WTC11 (cell line): ENCODE data around the gene RAB12. TPM values are rescaled to one million over a fixed set of nuclear protein-coding genes. Genes with fewer than 3 reads are reported as not detected.

Source experiments
- ATAC-seq: fragments of 200-7000 bp; cut with Tn5 transposase; 2 replicates; pipeline ENCODE4 v1.10.0; 2021; ENCODE audit warnings: mild to moderate bottlenecking, moderate library complexity
- CTCF ChIA-PET: fragments of 300-600 bp; sonication (Branson Sonifier 250); formaldehyde crosslinking; loops from one replicate; lab custom pipeline; 2021; ENCODE audit warnings: antibody characterized with exemption; lab: Charles Lee
- POLR2A ChIA-PET: fragments of 350-600 bp; sonication (Branson Sonifier 250); formaldehyde crosslinking; loops from one replicate; lab custom pipeline; 2021; ENCODE audit warnings: antibody characterized with exemption; lab: Charles Lee
- DNase-seq: peaks from one replicate; pipeline ENCODE4 v3.0.0; 2021; ENCODE audit warnings: low spot score
- H3K27ac Mint-ChIP-seq: 2 replicates; pipeline ENCODE4 v1.8.0; 2021; ENCODE audit warnings: mixed read lengths
- H3K27me3 Mint-ChIP-seq: 2 replicates; pipeline ENCODE4 v1.8.0; 2021; ENCODE audit warnings: low read depth, mild to moderate bottlenecking, moderate library complexity, mixed read lengths
- H3K36me3 Mint-ChIP-seq: 2 replicates; pipeline ENCODE4 v1.8.0; 2021; ENCODE audit warnings: mixed read lengths
- H3K4me1 Mint-ChIP-seq: 2 replicates; pipeline ENCODE4 v1.8.0; 2022; ENCODE audit warnings: mixed read lengths
- H3K4me3 Mint-ChIP-seq: 2 replicates; pipeline ENCODE4 v1.8.0; 2021; ENCODE audit warnings: mild to moderate bottlenecking, moderate library complexity, mixed read lengths
- H3K9me3 Mint-ChIP-seq: 2 replicates; pipeline ENCODE4 v1.8.0; 2021; ENCODE audit warnings: mixed read lengths
- ATF2 ChIP-seq: sonication (generic); formaldehyde crosslinking; IDR thresholded peaks from 2 replicates; pipeline ENCODE4 v1.8.1; 2022; ENCODE audit warnings: low read depth, missing genetic modification reagents, borderline replicate concordance
- CREM ChIP-seq: sonication (generic); formaldehyde crosslinking; IDR thresholded peaks from 2 replicates; pipeline ENCODE4 v1.8.1; 2022; ENCODE audit warnings: mild to moderate bottlenecking, missing genetic modification reagents, moderate library complexity
- GABPB1 ChIP-seq: sonication (generic); formaldehyde crosslinking; IDR thresholded peaks from 2 replicates; pipeline ENCODE4 v1.8.1; 2023; ENCODE audit warnings: mild to moderate bottlenecking, missing genetic modification reagents
- GTF2I ChIP-seq: fragments of 250-450 bp; sonication (Bioruptor Pico); conservative IDR thresholded peaks from 2 replicates; pipeline ENCODE4 v1.4.0; 2021; ENCODE audit warnings: mild to moderate bottlenecking
- MXD4 ChIP-seq: fragments of 250-450 bp; sonication (Bioruptor Pico); IDR thresholded peaks from 2 replicates; pipeline ENCODE4 v1.8.0; 2021; ENCODE audit warnings: mild to moderate bottlenecking, moderate library complexity, borderline replicate concordance
- NFYB ChIP-seq: sonication (generic); formaldehyde crosslinking; conservative IDR thresholded peaks from 2 replicates; pipeline ENCODE4 v1.8.0; 2022; ENCODE audit warnings: low read depth, missing genetic modification reagents
- NR2C2 ChIP-seq: sonication (generic); formaldehyde crosslinking; IDR thresholded peaks from 2 replicates; pipeline ENCODE4 v1.8.0; 2022; ENCODE audit warnings: mild to moderate bottlenecking, missing genetic modification reagents
- PRDM15 ChIP-seq: sonication (generic); formaldehyde crosslinking; IDR thresholded peaks from 2 replicates; pipeline ENCODE4 v1.8.0; 2022; ENCODE audit warnings: missing genetic modification reagents
- PRRX2 ChIP-seq: fragments of 250-450 bp; sonication (Bioruptor Pico); IDR thresholded peaks from 2 replicates; pipeline ENCODE4 v1.8.0; 2021; ENCODE audit warnings: mild to moderate bottlenecking
- USF2 ChIP-seq: sonication (generic); formaldehyde crosslinking; IDR thresholded peaks from 2 replicates; pipeline ENCODE4 v1.8.1; 2023; ENCODE audit warnings: mild to moderate bottlenecking, missing genetic modification reagents, moderate library complexity
- ZNF423 ChIP-seq: fragments of 250-450 bp; sonication (Bioruptor Pico); IDR thresholded peaks from 2 replicates; pipeline ENCODE4 v2.1.2; 2022; ENCODE audit warnings: mild to moderate bottlenecking, moderate library complexity
- ZNF425 ChIP-seq: fragments of 250-450 bp; sonication (Bioruptor Pico); conservative IDR thresholded peaks from 2 replicates; pipeline ENCODE4 v1.9.0; 2021; ENCODE audit warnings: mild to moderate bottlenecking
- total RNA-seq: library from RNA; stranded (reverse); gene quantifications from 3 replicates; pipeline ENCODE4 v1.2.3, GENCODE V29; 2021
- TF ChIP-seq, protein P1 (sequence below): sonication (generic); formaldehyde crosslinking; IDR thresholded peaks from 2 replicates; pipeline ENCODE4 v1.8.0; 2022; ENCODE audit warnings: mild to moderate bottlenecking, missing genetic modification reagents

The RAB12 gene
- total RNA-seq, 1 experiment from 2014 or later = 69.3 TPM

- Mint-ChIP-seq H3K4me3 (no peak overlapping the region), H3K27me3 (peaks cover 2% of the 10 kb centered on the region; the same call in 1 of the 2 replicates), H3K9me3 (peaks cover 4% of the 10 kb centered on the region), H3K36me3 (no peaks in the 10 kb centered on the region), H3K27ac (peak overlapping the region; percentile 33; the same call in 1 of the 2 replicates), H3K4me1 (peaks cover 45% of the 10 kb centered on the region)
- ATAC-seq = no peak
- TF ChIP-seq CREM (CRISPR knock-in tag) = no peak
- no peak for TF ChIP-seq MXD4 (CRISPR knock-in tag)
- no peak for DNase-seq
- CTCF ChIA-PET = interaction anchor here (0.8 to 2.0 kb wide), 2 partner anchors 37 to 328 kb away, joined by 4 to 6 read pairs; no protein-coding TSS in a partner anchor
- POLR2A ChIA-PET = no interaction called here
Observed at GRCh38 chr18:8660316-8660715, 51.1 kb downstream of the RAB12 start.

GRCh38 chr18:8661754-8662559 is 52.7 kb downstream of the RAB12 start:
- Mint-ChIP-seq H3K4me1 (peaks cover 45% of the 10 kb centered on the region), H3K27ac (peak overlapping the region; percentile 69), H3K36me3 (no peaks in the 10 kb centered on the region), H3K27me3 (peaks cover 2% of the 10 kb centered on the region; the same call in 1 of the 2 replicates), H3K4me3 (peak overlapping the region; percentile 49), H3K9me3 (peaks cover 4% of the 10 kb centered on the region)
- ATAC-seq = peak; percentile 82
- ChIA-PET POLR2A (interaction anchor here (0.6 kb wide), 1 partner anchor 9 kb away, joined by 3 read pairs; no protein-coding TSS in a partner anchor), CTCF (interaction anchor here (0.5 to 3.0 kb wide), 8 partner anchors 9 to 325 kb away, joined by 3 to 19 read pairs (median 9); partner anchors contain the start of gene RAB12)
- peak; percentile 65 for TF ChIP-seq ZNF423
- TF ChIP-seq GTF2I (CRISPR knock-in tag) = no peak
- TF ChIP-seq NR2C2 (CRISPR knock-in tag) = no peak
- no peak for TF ChIP-seq PRRX2 (CRISPR knock-in tag)
- no peak for TF ChIP-seq NFYB (CRISPR knock-in tag)
- peak; percentile 72 for DNase-seq

DNA sequence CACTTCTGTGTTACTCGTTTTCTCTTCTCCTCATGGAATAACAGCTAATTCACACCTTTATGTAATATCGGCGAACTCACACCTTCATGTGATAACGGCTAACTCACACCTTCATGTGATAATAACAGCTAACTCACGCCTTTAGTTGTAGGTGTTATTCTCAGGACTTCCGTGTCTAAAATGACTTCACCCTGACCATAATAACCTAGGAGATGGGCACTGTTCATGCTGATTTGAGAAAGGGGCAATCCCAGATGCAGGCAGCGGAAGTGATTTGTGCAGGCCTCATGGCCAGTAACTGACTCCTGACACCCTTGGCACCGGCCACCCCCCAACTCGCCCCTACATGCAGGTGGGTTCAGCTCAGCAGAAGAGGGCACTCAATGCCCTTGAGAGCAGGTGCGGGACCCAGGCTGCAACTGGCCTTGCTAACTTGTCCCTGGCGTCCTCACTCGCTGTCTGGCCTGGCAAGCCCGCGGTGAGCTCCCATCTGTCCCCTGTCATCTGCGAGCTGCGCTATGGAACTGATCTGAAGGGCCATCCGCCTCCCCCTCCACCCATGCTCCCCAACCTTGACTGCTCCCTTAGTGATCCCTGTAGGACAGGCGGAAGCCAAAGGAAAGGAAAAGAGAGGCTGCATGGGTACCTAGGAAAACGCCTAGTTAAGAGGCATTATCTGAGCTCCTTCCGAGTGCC is 53.5 kb downstream of the RAB12 start:
- Mint-ChIP-seq H3K36me3 (no peaks in the 10 kb centered on the region), H3K27ac (no peak overlapping the region), H3K27me3 (peaks cover 2% of the 10 kb centered on the region; the same call in 1 of the 2 replicates), H3K4me1 (peaks cover 41% of the 10 kb centered on the region), H3K4me3 (no peak overlapping the region), H3K9me3 (peaks cover 4% of the 10 kb centered on the region)
- ChIA-PET POLR2A (no interaction called here), CTCF (interaction anchor here (1.0 to 3.0 kb wide), 6 partner anchors 10 to 324 kb away, joined by 3 to 19 read pairs (median 10); partner anchors contain the start of gene RAB12)
- DNase-seq (peak; percentile 19), ATAC-seq (no peak)
- TF ChIP-seq USF2 (CRISPR knock-in tag) (peak; percentile 17; the same call in 1 of the 2 replicates), ZNF425 (CRISPR knock-in tag) (no peak), ATF2 (CRISPR knock-in tag) (no peak), PRDM15 (CRISPR knock-in tag) (no peak), GABPB1 (CRISPR knock-in tag) (no peak)
- TF ChIP-seq, protein P1, sequence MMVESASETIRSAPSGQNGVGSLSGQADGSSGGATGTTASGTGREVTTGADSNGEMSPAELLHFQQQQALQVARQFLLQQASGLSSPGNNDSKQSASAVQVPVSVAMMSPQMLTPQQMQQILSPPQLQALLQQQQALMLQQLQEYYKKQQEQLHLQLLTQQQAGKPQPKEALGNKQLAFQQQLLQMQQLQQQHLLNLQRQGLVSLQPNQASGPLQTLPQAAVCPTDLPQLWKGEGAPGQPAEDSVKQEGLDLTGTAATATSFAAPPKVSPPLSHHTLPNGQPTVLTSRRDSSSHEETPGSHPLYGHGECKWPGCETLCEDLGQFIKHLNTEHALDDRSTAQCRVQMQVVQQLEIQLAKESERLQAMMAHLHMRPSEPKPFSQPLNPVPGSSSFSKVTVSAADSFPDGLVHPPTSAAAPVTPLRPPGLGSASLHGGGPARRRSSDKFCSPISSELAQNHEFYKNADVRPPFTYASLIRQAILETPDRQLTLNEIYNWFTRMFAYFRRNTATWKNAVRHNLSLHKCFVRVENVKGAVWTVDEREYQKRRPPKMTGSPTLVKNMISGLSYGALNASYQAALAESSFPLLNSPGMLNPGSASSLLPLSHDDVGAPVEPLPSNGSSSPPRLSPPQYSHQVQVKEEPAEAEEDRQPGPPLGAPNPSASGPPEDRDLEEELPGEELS = no peak
